GM19239 (cell line): ENCODE measurements around the gene DDIT4.
"Not testable (repeated sequence)": the region's sequence is repeated elsewhere in the genome, so short reads cannot be mapped to it uniquely, and the experiment has no call there.

ENCODE experiments used
- DNase-seq: peaks from one replicate; pipeline ENCODE4 v3.0.0; 2011; ENCODE audit warnings: low spot score; ENCODE audit not compliant: insufficient read length
- FAIRE-seq: peaks from 2 replicates; lab custom pipeline; 2011; peaks lifted over from hg19 to GRCh38; lab: Jason Lieb, UNC

Gene DDIT4

GRCh38 chr10:72265508-72265907 is 8.2 kb upstream of the DDIT4 start:
- DNase-seq (no peak), FAIRE-seq (no peak)

DNA sequence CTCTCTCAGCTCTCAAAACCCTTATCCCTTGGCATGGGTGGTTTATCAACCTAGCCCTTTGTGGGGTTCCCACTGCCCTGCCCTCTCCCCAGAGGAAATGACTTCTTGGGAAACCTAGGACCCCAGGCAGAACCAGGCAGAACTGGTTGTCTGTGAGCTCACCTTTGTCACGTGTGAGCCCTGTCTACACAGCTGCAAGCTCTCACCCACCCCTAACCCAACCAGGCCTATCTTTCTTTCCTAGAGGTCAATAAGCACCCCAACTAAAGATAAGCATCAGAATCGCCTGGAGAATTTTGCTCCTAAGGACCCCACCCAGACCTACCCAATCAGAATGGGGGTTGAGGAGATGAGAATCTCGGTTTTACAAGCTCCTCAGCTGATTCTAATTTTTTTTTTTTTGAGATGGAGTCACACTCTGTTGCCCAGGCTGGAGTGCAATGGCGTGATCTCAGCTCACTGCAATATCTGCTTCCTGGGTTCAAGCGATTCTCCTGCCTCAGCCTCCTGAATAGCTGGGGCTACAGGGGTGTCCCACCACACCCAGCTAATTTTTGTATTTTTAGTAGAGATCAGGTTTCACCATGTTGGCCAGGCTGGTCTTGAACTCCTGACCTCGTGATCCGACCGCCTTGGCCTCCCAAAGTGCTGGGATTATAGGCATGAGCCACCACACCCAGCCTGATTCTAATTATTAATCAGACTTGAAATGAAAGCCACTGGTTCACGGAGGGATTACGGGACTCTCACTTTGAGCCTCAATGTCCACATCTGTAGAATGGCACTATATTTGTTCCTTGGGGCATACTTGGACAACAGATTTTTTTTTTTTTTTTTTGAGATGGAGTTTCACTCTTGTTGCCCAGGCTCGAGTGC is 7.5 kb upstream of the DDIT4 start:
- FAIRE-seq (no peak), DNase-seq (no peak)

GRCh38 chr10:72267381-72267780 is 6.3 kb upstream of the DDIT4 start:
- FAIRE-seq: no peak
- DNase-seq: no peak

- FAIRE-seq (no peak), DNase-seq (no peak)
These were observed 5.8 kb upstream of the DDIT4 start for GRCh38 chr10:72267819-72268399.

GRCh38 chr10:72268475-72269200 is 5.1 kb upstream of the DDIT4 start:
- FAIRE-seq, DNase-seq: not testable (repeated sequence)

GRCh38 chr10:72270607-72271281 is 3.0 kb upstream of the DDIT4 start:
- no peak for FAIRE-seq
- DNase-seq: no peak

DNA sequence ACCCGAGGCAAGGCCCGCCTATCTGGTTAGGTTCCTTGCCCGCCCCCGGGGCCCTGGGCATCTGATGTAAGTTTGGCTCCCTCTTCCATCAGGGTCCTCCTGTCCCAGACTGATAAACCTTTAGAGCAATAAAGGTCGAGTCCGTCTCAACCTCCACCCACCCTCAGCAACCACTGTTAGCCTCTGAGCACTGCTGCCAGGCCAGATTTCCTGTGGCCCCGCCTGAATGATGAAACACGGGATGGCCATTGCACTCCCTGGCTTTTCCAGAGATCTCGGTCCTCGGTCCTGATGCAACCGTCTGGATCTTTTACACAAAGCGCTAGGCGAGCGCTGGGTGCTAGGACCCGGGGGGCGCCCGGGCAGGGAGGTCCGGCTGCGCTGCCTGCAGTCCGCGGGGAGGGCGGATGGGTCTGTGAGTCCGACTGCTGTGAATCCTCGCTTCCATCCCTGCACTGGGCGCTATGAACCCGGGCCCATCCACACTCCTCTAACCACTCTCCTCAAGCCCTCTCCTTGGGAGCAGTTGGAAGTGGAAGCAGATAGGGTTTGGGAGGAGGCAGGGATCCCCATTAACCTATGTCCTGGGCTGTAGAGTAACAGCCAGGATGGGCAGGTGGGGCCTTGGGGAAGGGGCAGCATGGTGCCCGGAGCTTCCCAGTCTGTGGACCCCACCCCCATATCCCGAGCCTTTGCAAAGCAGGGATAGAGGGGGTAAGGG is 875 bp upstream of the DDIT4 start:
- FAIRE-seq (peak; percentile 75), DNase-seq (no peak)

- DNase-seq: no peak
- no peak for FAIRE-seq
These were observed 547 bp downstream of the DDIT4 start for GRCh38 chr10:72274213-72274729.

- DNase-seq: no peak
- no peak for FAIRE-seq
These were observed 1.1 kb downstream of the DDIT4 start for GRCh38 chr10:72274730-72275350.

DNA sequence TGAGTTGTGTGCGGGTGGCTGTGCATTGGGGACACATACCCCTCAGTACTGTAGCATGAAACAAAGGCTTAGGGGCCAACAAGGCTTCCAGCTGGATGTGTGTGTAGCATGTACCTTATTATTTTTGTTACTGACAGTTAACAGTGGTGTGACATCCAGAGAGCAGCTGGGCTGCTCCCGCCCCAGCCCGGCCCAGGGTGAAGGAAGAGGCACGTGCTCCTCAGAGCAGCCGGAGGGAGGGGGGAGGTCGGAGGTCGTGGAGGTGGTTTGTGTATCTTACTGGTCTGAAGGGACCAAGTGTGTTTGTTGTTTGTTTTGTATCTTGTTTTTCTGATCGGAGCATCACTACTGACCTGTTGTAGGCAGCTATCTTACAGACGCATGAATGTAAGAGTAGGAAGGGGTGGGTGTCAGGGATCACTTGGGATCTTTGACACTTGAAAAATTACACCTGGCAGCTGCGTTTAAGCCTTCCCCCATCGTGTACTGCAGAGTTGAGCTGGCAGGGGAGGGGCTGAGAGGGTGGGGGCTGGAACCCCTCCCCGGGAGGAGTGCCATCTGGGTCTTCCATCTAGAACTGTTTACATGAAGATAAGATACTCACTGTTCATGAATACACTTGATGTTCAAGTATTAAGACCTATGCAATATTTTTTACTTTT is 1.8 kb downstream of the DDIT4 start:
- FAIRE-seq: no peak
- DNase-seq: no peak

- DNase-seq (no peak), FAIRE-seq (no peak)
These were observed 2.3 kb downstream of the DDIT4 start for GRCh38 chr10:72276013-72276387.

- FAIRE-seq: no peak
- DNase-seq: no peak
These were observed 3.0 kb downstream of the DDIT4 start for GRCh38 chr10:72276421-72277339.

- DNase-seq: no peak
- FAIRE-seq: no peak
These were observed 3.7 kb downstream of the DDIT4 start for GRCh38 chr10:72277340-72277995.

DNA sequence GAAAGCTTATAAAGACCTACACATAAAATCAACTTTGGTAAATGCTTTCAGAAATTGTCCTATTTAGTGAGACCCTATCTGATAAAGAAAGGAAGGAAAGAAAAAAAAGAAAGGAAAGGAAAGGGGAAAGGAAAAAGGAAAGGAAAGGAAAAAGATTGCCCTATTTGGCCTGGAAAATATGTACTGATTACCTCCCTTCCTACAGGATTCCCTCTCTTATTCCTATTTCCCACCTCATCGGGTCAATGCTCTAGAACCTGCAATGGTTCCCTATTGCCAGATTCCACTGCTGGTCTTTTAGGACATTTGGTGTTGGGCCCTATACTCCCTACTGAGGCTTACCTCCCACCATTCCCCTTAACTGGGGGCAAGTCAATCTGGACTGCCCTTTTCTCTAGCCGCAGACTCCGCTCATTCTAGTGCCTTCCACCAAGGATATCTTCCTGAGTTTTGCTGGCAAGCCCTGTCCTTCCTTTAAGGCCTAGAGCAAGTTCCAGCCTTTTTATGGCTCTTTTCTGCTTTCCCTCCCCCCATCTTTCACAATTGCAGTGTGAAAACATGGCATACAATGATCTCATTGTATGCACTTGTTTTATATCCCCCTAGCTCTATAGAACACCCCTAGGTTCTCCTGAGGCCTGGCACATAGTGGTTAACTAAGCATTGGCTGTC is 4.4 kb downstream of the DDIT4 start:
- DNase-seq (no peak), FAIRE-seq (no peak)

- no peak for DNase-seq
- FAIRE-seq: no peak
These were observed 5.1 kb downstream of the DDIT4 start for GRCh38 chr10:72278668-72279393.

GRCh38 chr10:72279587-72279986 is 5.9 kb downstream of the DDIT4 start:
- DNase-seq, FAIRE-seq: not testable (repeated sequence)
